Measurements from ENCODE around the gene ABHD2. TPM values are rescaled to one million over a fixed set of nuclear protein-coding genes. Genes with fewer than 3 reads are reported as not detected.
A peak's percentile ranks its signal among the peaks of the same experiment; 100 is the strongest.
"Not testable (repeated sequence)": the region's sequence is repeated elsewhere in the genome, so short reads cannot be mapped to it uniquely, and the experiment has no call there.

ABHD2 gene
- total RNA-seq, 1 donor from 2014 or later = 50.5 TPM

GRCh38 chr15:89243046-89243690 is 154.9 kb downstream of the ABHD2 start:
- Mint-ChIP-seq H3K4me1 (ENCODE audit: low read depth) (peaks cover 25% of the 10 kb centered on the region), H3K36me3 (ENCODE audit: low read depth) (no peaks in the 10 kb centered on the region), H3K27ac (ENCODE audit: unreplicated experiment) (peak overlapping the region; percentile 71), H3K27me3 (ENCODE audit: low read depth) (no peaks in the 10 kb centered on the region), H3K4me3 (ENCODE audit: unreplicated experiment) (peak overlapping the region; percentile 94), H3K9me3 (ENCODE audit: low read depth) (peaks cover 8% of the 10 kb centered on the region)
- TF ChIP-seq CTCF (IDR thresholded peaks at IDR 0.05) = no peak
- DNase-seq (ENCODE audit: low spot score) = no peak

GRCh38 chr15:89243691-89244573 is 155.7 kb downstream of the ABHD2 start, which contains the start of gene FANCI:
FANCI (plus strand) TSS chr15:89243979; CDS start chr15:89247648, 3,669 bp downstream.
- peak; percentile 78 for TF ChIP-seq CTCF (IDR thresholded peaks at IDR 0.05)
- peak; percentile 96 for DNase-seq (ENCODE audit: low spot score)
- Mint-ChIP-seq H3K27ac (ENCODE audit: unreplicated experiment) (peak within 1 kb of the TSS; percentile 71), H3K9me3 (ENCODE audit: low read depth) (peaks cover 8% of the 10 kb centered on the region), H3K27me3 (ENCODE audit: low read depth) (no peaks in the 10 kb centered on the region), H3K4me1 (ENCODE audit: low read depth) (peaks cover 25% of the 10 kb centered on the region), H3K4me3 (ENCODE audit: unreplicated experiment) (peak within 1 kb of the TSS; percentile 94), H3K36me3 (ENCODE audit: low read depth) (peaks cover under 1% of the 10 kb centered on the region)

- peaks cover 3% of the 10 kb centered on the region for H3K36me3 Mint-ChIP-seq (ENCODE audit: low read depth)
- H3K4me1 Mint-ChIP-seq (ENCODE audit: low read depth) = peaks cover 25% of the 10 kb centered on the region
- no peaks in the 10 kb centered on the region for H3K27me3 Mint-ChIP-seq (ENCODE audit: low read depth)
- peak overlapping the region; percentile 71 for H3K27ac Mint-ChIP-seq (ENCODE audit: unreplicated experiment)
- peaks cover 6% of the 10 kb centered on the region for H3K9me3 Mint-ChIP-seq (ENCODE audit: low read depth)
- peak overlapping the region; percentile 94 for H3K4me3 Mint-ChIP-seq (ENCODE audit: unreplicated experiment)
- no peak for DNase-seq (ENCODE audit: low spot score)
- TF ChIP-seq CTCF (IDR thresholded peaks at IDR 0.05) = no peak
Measured at GRCh38 chr15:89244574-89244903, 156.3 kb downstream of the ABHD2 start.

GRCh38 chr15:89247446-89247845 is 159.2 kb downstream of the ABHD2 start:
- no peak for DNase-seq (ENCODE audit: low spot score)
- H3K36me3 Mint-ChIP-seq (ENCODE audit: low read depth) = peaks cover 5% of the 10 kb centered on the region
- TF ChIP-seq CTCF (IDR thresholded peaks at IDR 0.05) = no peak
- H3K27ac Mint-ChIP-seq (ENCODE audit: unreplicated experiment) = no peak overlapping the region
- H3K4me3 Mint-ChIP-seq (ENCODE audit: unreplicated experiment) = no peak overlapping the region
- no peaks in the 10 kb centered on the region for H3K27me3 Mint-ChIP-seq (ENCODE audit: low read depth)
- no peaks in the 10 kb centered on the region for H3K9me3 Mint-ChIP-seq (ENCODE audit: low read depth)
- H3K4me1 Mint-ChIP-seq (ENCODE audit: low read depth) = peaks cover 25% of the 10 kb centered on the region

- H3K36me3 Mint-ChIP-seq (ENCODE audit: low read depth) = peaks cover 5% of the 10 kb centered on the region
- H3K4me1 Mint-ChIP-seq (ENCODE audit: low read depth) = peaks cover 20% of the 10 kb centered on the region
- TF ChIP-seq CTCF (IDR thresholded peaks at IDR 0.05) = no peak
- H3K27me3 Mint-ChIP-seq (ENCODE audit: low read depth) = no peaks in the 10 kb centered on the region
- H3K4me3 Mint-ChIP-seq (ENCODE audit: unreplicated experiment) = no peak overlapping the region
- no peak overlapping the region for H3K27ac Mint-ChIP-seq (ENCODE audit: unreplicated experiment)
- no peak for DNase-seq (ENCODE audit: low spot score)
- H3K9me3 Mint-ChIP-seq (ENCODE audit: low read depth) = no peaks in the 10 kb centered on the region
Measured at GRCh38 chr15:89248584-89248983, 160.3 kb downstream of the ABHD2 start.

- not testable (repeated sequence) for H3K36me3 Mint-ChIP-seq (ENCODE audit: low read depth); H3K27me3 Mint-ChIP-seq (ENCODE audit: low read depth); H3K4me3 Mint-ChIP-seq (ENCODE audit: unreplicated experiment); H3K27ac Mint-ChIP-seq (ENCODE audit: unreplicated experiment); H3K4me1 Mint-ChIP-seq (ENCODE audit: low read depth); H3K9me3 Mint-ChIP-seq (ENCODE audit: low read depth); DNase-seq (ENCODE audit: low spot score)
Measured at GRCh38 chr15:89250142-89250541, 161.9 kb downstream of the ABHD2 start.

Data from chondrocyte (in vitro differentiated cells).